HEK293T (cell line): ENCODE data around the gene NRBP1.

Experiments used
- BHLHE40 ChIP-seq: fragments of 450-650 bp; IDR thresholded peaks from 2 replicates; pipeline ENCODE4 v1.6.1; 2016; ENCODE audit warnings: mild to moderate bottlenecking, moderate library complexity, borderline replicate concordance
- CTBP1 ChIP-seq: fragments of 450-650 bp; IDR thresholded peaks from 2 replicates; pipeline ENCODE4 v1.6.1; 2016; ENCODE audit warnings: borderline replicate concordance
- FOXA1 ChIP-seq: fragments of 450-650 bp; IDR thresholded peaks from 2 replicates; pipeline ENCODE4 v1.6.1; 2016; ENCODE audit warnings: mild to moderate bottlenecking
- FOXK2 ChIP-seq: fragments of 450-650 bp; IDR thresholded peaks from 2 replicates; pipeline ENCODE4 v1.6.1; 2016; ENCODE audit warnings: mild to moderate bottlenecking
- FOXM1 ChIP-seq: fragments of 450-650 bp; IDR thresholded peaks from 2 replicates; pipeline ENCODE4 v1.6.1; 2017; ENCODE audit warnings: mild to moderate bottlenecking, borderline replicate concordance
- L3MBTL2 ChIP-seq: fragments of 450-650 bp; conservative IDR thresholded peaks from 2 replicates; pipeline ENCODE4 v1.6.1; 2016; ENCODE audit warnings: mild to moderate bottlenecking
- LEF1 ChIP-seq: fragments of 450-650 bp; IDR thresholded peaks from 2 replicates; pipeline ENCODE4 v1.6.1; 2017; ENCODE audit warnings: mild to moderate bottlenecking, borderline replicate concordance
- NFRKB ChIP-seq: fragments of 450-650 bp; IDR thresholded peaks from 2 replicates; pipeline ENCODE4 v1.6.1; 2016; ENCODE audit warnings: mild to moderate bottlenecking, moderate library complexity
- SP1 ChIP-seq: fragments of 450-650 bp; IDR thresholded peaks from 2 replicates; pipeline ENCODE4 v1.6.1; 2017
- SUZ12 ChIP-seq: fragments of 450-650 bp; IDR thresholded peaks from 2 replicates; pipeline ENCODE4 v1.6.1; 2016; ENCODE audit warnings: mild to moderate bottlenecking
- TARDBP ChIP-seq: fragments of 450-650 bp; IDR thresholded peaks from 2 replicates; pipeline ENCODE4 v1.6.1; 2016
- ZNF384 ChIP-seq: fragments of 450-650 bp; IDR thresholded peaks from 2 replicates; pipeline ENCODE4 v1.6.1; 2016
- TF ChIP-seq, protein P1 (sequence below): fragments of 450-650 bp; IDR thresholded peaks from 2 replicates; pipeline ENCODE4 v1.6.1; 2016

DNA sequence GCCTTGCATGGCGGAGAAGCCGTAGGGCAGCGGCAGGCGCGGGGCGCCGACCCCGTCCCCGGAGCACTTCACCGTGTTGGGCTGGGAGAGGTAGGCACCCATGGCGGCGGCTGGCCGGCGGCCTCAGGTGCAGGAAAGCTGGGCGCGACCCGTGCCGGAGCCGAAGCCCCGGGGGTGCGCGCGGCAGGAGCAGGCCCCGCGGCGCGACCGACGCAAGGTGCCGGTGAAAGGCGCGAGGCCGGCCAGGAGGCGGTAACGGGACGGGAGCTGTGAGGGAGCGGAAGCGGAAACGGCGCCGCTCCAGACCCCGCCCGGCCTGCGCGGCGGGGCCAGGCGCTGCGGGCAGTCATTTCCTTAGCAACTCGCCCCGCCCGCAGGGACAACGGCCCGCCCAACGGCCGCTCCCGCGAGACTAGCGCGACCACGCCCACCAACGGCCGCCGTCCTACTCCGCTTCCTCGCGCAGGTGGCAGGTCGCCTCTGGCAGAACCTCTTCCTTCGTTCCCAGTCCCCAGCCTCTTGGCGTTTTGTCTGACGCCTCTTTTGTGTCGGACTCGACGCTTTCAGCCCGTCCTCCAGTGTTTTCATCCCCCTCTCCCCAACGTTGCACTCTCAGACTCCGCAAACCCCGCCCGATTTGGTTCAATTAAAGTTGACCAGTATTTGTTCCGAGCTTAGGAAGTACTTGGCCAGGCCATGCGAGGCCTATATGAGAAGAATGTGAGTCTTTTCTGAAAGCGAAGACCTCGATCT lies 18.9 kb upstream of the NRBP1 start, which contains the start of gene PPM1G:
- TF ChIP-seq SUZ12 (no peak), SP1 (no peak), TARDBP (no peak), BHLHE40 (no peak), FOXA1 (no peak), CTBP1 (no peak), LEF1 (no peak), FOXM1 (no peak), L3MBTL2 (peak; percentile 97), ZNF384 (no peak), FOXK2 (no peak), NFRKB (no peak)
- TF ChIP-seq, protein P1, sequence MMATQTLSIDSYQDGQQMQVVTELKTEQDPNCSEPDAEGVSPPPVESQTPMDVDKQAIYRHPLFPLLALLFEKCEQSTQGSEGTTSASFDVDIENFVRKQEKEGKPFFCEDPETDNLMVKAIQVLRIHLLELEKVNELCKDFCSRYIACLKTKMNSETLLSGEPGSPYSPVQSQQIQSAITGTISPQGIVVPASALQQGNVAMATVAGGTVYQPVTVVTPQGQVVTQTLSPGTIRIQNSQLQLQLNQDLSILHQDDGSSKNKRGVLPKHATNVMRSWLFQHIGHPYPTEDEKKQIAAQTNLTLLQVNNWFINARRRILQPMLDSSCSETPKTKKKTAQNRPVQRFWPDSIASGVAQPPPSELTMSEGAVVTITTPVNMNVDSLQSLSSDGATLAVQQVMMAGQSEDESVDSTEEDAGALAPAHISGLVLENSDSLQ, result no peak
